ENCODE data around the gene TRIM31. TPM values are rescaled to one million over a fixed set of nuclear protein-coding genes. Genes with fewer than 3 reads are reported as not detected.
A peak's percentile ranks its signal among the peaks of the same experiment; 100 is the strongest.

TRIM31 gene
- not detected in 2 replicates for total RNA-seq

DNA sequence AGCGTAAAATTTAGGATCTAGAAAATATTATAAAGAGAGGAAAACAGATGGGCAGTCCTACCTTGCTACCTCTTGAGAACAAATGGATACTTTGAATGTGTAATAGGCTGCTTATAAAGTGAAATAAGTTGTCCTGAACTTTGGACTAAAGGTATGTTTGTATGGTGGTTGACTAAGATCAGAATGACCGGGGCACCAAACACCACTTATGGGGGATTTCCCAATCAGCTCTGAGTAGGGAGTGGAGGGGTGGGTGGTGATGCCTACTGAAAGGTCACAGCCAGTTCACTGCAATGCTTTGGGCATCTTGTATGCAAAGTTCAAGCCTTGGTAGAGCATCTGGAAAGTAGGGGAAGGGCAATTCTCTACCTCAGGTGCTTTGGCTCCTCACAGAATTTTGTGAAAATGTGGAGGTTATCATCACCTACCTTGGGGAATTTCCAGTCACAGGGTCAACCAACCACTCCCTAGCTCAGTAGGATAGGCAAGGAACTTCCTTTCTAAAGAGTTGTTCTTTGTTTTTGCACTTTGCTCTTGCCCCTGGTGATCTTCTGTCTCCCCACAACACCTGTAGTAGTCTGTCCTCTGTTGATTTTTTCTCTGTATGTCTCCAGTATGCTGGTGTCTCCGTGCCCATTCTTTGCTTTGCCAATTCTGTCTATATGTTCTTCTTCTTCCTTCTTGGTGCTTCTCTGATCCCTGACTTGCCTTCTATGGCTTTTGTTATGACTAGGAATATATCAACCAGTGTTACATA, at the start of gene TRIM31:
TRIM31 (minus strand) TSS at position 88 of the 757 bp plus-strand sequence. CDS start 285 bp downstream, outside the sequence.
- no peak for DNase-seq (ENCODE audit: low read depth in 2 of 2)

DNA sequence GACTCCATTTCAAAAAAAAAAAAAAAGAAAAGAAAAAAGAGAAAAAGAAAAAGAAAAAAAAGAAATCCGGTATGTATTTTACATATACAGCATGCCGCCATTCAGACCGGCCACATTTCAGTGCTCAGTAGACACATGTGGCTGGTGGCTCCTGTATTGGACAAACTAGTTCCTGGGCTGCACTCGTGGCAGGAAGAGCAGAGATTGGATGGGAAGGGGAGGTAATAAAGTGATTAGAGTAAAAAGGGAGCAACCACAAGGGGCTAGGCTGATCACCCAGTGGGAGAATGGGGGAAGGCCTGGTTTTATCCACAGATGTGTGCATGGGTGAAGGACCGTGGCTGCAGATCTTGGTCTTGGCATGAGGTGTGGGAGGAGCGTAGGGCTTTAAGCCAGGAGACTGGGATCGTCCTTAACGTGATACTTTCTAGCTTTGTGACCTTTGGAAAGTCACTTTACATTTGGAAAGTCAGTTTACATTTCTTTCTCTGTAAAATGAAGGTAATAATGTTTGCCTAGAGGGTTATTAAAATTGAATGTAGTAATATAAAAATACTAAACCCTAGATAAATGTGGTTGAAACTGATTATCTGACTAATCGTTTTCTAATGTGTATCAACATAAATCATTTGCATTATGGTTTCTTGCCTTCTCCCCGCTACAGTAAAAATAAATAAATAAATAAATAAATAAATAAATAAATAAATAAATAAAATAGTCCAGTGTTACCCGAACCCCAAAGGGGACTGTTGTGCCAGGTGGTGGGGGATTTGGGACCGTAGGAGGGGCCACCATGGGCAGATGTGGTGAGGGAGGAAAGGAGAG, 49.6 kb upstream of the TRIM31 start:
- DNase-seq (ENCODE audit: low read depth in 2 of 2) = no peak

- DNase-seq (ENCODE audit: low read depth in 2 of 2) = no peak
Measured at GRCh38 chr6:30160785-30161531, 48.1 kb upstream of the TRIM31 start, which contains the start of gene TRIM10. TSS of gene TRIM10 (minus strand) at chr6:30161211. CDS start at chr6:30160858, 353 bp downstream.

GRCh38 chr6:30160008-30160784, 47.3 kb upstream of the TRIM31 start:
- DNase-seq (ENCODE audit: low read depth in 2 of 2) = no peak

GRCh38 chr6:30158475-30159040, 45.7 kb upstream of the TRIM31 start:
- no peak for DNase-seq (ENCODE audit: low read depth in 2 of 2)

- DNase-seq (ENCODE audit: low read depth in 2 of 2) = no peak
Measured at GRCh38 chr6:30157999-30158398, 45.1 kb upstream of the TRIM31 start.

DNA sequence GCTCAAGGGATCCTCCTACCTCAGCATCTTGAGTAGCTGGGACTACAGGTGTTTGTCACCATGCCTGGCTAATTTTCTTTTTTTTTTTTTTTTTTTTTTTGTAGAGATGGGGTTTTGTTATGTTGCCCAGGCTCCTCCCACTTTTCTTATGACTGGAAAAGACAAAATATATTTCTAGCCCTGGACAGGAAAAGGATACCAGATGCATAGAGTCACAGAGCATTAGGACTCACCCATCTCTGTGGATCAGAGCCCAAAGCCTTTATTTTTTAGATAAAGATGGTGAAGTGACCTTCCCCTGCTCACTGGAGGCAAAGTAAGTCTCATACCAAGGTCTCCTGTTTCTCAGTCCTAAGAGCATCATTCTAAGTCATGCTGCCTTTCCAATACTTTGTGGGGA, 44.7 kb upstream of the TRIM31 start:
- no peak for DNase-seq (ENCODE audit: low read depth in 2 of 2)

- no peak for DNase-seq (ENCODE audit: low read depth in 2 of 2)
Measured at GRCh38 chr6:30156774-30157173, 43.9 kb upstream of the TRIM31 start.

- DNase-seq (ENCODE audit: low read depth in 2 of 2) = peak; percentile 74 to 90
Measured at GRCh38 chr6:30156262-30156599, 43.3 kb upstream of the TRIM31 start.

DNA sequence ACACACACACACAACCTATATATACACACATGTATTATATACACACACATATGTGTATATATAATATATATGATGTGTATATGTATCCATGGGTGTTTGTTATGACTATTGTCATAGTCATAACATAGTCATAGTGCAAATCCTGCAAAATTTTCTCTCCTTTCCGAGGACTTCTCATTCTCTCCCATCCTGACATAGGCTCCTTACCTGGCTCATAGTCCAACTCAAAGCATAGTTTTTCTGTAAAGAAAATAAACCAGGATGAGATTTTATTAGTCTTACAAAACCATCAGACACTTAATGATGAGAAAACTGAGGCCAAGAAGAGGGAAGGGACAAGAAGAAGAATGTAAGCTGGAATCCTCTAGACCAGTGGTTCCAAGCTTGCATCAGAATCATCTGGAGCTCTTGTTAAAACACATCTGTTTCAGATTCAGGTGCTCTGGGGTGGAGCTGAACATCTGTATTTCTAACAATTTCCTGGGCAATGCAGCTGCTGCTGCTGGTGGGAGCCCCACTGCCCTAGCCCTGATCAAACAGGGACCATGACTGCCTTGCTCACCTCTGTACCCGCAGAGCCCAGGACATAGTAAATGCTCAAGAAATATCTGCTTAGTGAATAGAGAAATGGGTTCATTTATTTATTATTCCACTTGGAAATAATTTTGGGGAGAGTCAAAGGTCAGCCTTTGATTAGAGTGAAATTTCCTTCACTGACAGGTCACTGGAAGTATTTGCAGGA, 42.8 kb upstream of the TRIM31 start:
- DNase-seq (ENCODE audit: low read depth in 2 of 2) = no peak

DNA sequence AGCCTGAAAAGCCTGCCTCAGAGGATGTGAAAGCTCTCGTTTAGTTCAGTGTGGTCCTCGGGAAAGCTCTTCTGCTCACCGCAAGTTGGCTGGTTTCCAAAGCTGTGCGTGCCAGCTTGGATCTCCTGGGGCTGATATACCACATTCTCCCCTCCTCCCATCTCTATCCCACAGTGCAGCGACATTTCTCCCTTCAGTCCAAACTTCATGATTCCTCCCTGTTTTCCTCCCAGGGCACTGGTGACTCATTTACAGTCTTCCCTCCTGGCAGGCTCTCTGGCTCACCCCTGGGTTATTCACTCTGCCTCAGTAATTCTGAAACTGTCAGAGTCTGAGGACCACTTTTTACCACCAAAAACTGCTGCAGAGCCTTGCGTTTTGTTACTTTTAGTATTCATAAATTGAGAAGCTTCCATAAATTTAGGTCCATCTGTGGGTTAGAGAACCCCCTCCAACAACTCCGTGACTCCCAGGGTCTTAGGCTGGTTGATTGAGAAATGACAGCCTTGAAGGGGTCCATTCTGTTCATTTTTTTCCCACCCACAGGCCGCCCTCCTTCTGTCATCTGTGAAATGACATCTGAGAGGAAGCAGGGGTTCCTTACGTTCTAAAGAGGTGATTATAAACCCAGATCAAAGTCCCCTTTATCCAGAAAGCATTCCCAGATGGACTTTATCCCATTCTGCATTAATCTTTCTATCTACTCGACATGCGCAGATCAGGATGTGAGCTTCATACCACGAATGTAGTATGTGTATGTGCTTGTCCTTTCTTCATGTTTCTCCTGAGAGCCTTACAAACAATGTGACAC, 42.0 kb upstream of the TRIM31 start:
- DNase-seq (ENCODE audit: low read depth in 2 of 2) = peak; percentile 59 to 64

GRCh38 chr6:30154061-30154460, 41.2 kb upstream of the TRIM31 start:
- DNase-seq (ENCODE audit: low read depth in 2 of 2) = no peak

DNA sequence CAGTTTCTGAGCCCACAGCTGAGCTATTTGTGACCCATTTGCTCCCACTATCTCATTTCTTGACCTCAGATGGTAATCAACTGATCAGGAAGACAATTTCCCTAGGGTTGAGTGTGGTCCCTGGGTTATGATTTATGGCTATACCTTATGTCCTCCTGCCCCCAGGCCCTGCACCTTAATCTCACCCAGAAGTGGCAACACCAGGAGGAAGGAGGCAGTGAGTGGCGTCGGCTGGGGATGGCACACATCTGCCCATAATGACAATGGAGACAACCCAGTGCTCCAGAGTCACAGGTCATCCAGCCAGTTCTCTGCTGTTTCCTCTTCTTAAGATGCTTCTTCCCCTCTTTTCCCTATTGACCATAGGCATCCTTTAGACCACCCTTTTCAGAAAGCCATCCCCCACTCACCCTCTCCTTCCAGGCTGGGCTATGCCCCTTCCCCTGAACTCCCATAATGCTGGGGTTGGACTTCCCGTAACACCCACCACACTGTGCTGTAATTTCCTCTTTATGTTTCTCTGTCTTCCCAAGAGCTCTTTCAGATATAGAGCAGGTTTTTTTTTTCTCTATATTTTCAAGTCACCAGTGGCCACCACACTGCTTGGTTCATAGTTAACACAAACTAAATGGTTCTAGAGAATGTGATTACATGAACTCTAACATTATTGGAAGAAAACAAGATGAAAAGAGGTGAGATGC, 40.2 kb upstream of the TRIM31 start:
- no peak for DNase-seq (ENCODE audit: low read depth in 2 of 2)

DNA sequence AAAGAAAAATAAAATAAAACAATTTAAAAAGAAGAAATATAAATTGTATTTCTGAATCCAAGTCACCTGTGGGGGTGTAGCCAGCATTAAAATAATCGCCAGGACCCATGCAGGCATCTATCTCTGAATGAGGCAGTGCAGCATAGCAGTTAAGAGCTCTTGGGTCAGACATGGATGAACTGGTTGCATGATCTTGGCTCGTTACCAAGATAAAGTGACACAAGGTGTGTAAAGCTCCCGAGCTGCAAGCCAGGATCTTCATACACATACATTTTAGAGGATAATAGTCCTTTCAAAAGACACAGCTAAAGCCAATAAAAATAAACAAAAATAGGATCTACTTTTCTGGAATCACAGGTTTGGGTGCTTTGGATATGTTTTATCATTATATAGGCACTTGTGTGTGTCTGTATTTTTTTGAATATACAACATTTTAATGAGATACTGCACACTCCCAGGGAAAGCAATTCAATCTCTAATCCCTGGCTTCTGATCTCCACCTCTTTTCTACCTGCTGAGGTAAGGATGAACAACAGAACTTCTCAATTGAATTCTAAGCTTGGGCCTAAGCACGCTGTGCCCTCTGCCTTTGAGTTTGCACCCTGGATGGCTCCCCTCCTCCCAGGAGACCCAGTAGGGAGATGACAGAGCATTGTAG, 39.3 kb upstream of the TRIM31 start:
- peak in 1 of 2 donors; percentile 20 for DNase-seq (ENCODE audit: low read depth in 2 of 2)

DNA sequence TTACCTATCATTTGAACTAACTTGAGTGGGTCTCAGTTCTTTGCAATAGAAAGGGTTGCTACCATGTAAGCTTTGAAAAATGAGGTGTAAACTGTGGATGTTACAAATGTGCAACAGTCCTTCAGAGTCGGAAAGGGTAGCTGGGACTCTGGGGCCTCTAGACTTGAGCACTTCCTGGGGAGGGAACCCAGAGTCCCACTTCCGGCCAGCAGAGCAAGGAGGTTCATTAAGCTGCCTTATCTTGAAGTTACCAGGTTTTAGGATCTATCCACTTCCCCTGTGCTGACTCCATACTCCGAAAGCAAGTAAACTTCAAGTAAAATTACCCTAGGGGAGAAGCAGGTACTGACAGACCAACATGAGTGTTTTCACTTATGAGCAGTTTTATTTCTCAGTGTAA, 38.7 kb upstream of the TRIM31 start:
- DNase-seq (ENCODE audit: low read depth in 2 of 2) = no peak

GRCh38 chr6:30150671-30151395, 37.9 kb upstream of the TRIM31 start:
- no peak for DNase-seq (ENCODE audit: low read depth in 2 of 2)

- no peak for DNase-seq (ENCODE audit: low read depth in 2 of 2)
Measured at GRCh38 chr6:30149858-30150550, 37.1 kb upstream of the TRIM31 start.

All from lung microvascular endothelial cell (primary cell).